Tibial nerve (tissue), 4 donors: ENCODE measurements around the gene HSPB7.
"Not testable (repeated sequence)": the region's sequence is repeated elsewhere in the genome, so short reads cannot be mapped to it uniquely, and the experiment has no call there.

ENCODE experiments used
- CTCF ChIP-seq, 5 experiments: fragments of 200-600 bp in 3 of 5; fragments of 450-650 bp in 2 of 5; sonication (generic) in 3 of 5; IDR thresholded peaks; one replicate each; pipeline ENCODE4 v1.5.1; 2016 to 2019; ENCODE audit warnings: antibody characterized with exemption in 5 of 5, mild to moderate bottlenecking in 3 of 5, moderate library complexity in 2 of 5
- EP300 ChIP-seq, 2 donors: sonication (generic); formaldehyde crosslinking; IDR thresholded peaks; one replicate each; pipeline ENCODE4 v1.6.1; 2017; ENCODE audit warnings: antibody characterized with exemption in 2 of 2, mild to moderate bottlenecking in 1 of 2
- POLR2A ChIP-seq, 2 donors: fragments of 450-650 bp; IDR thresholded peaks; one replicate each; pipeline ENCODE4 v1.6.1; 2017; ENCODE audit warnings: antibody characterized with exemption in 2 of 2, mild to moderate bottlenecking in 2 of 2, moderate library complexity in 2 of 2

DNA sequence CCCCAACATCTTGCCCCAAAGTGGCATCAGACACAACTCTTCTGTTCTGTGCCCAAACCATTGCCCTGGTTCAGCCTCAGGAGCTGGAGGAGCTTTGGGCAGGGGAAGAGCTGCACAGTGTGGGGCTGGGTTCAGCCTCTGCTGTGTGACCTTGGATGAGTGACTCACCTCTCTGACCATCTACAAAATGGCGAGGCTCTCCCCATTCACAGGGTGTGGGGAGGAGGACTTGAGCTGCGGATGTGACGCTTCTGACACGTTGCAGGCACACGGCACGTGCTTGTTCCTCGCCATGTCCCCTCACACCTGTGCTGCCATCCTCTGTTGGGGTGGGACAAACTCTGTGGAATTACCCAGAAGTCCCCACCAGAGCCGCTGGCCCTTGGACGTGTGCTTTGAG is 24.8 kb upstream of the HSPB7 start:
- TF ChIP-seq POLR2A, CTCF, EP300 (IDR thresholded peaks at IDR 0.05): not testable (repeated sequence)
